Esophagus squamous epithelium (tissue), 5 donors: ENCODE data around the gene ANKFN1. TPM values are rescaled to one million over a fixed set of nuclear protein-coding genes. Genes with fewer than 3 reads are reported as not detected.

ENCODE experiments used
- DNase-seq: peaks from one replicate; lab custom pipeline; 2025; lab: John Stamatoyannopoulos, UW
- H3K27ac ChIP-seq, 4 donors: fragments of 200-600 bp; sonication (generic); one replicate each; pipeline ENCODE4 v1.5.1; 2016 to 2019; ENCODE audit warnings: mild to moderate bottlenecking in 1 of 4
- H3K27me3 ChIP-seq, 4 donors: fragments of 200-600 bp; sonication (generic); 1 replicate in 3 of 4; 2 replicates in 1 of 4; pipeline versions ENCODE4 v1.5.1 to v1.6.0; 2017 to 2021; ENCODE audit warnings: antibody characterized with exemption in 1 of 4
- H3K36me3 ChIP-seq, 3 donors: fragments of 200-600 bp; sonication (generic); one replicate each; pipeline ENCODE4 v1.5.1; 2016 to 2019
- H3K4me1 ChIP-seq, 3 donors: fragments of 200-600 bp; sonication (generic); one replicate each; pipeline ENCODE4 v1.5.1; 2017 to 2019
- H3K4me3 ChIP-seq, 4 donors: fragments of 200-600 bp; sonication (generic); 1 replicate in 3 of 4; 2 replicates in 1 of 4; pipeline ENCODE4 v1.5.1; 2016 to 2019; ENCODE audit warnings: mild to moderate bottlenecking in 2 of 4, moderate library complexity in 1 of 4
- H3K9me3 ChIP-seq, 3 donors: fragments of 200-600 bp; sonication (generic); one replicate each; pipeline ENCODE4 v1.5.1; 2016 to 2019
- CTCF ChIP-seq, 6 experiments: fragments of 450-650 bp in 4 of 6; fragments of 200-600 bp in 2 of 6; sonication (generic) in 2 of 6; IDR thresholded peaks; one replicate each; pipeline ENCODE4 v1.5.1; 2016 to 2019; ENCODE audit warnings: antibody characterized with exemption in 6 of 6, mild to moderate bottlenecking in 4 of 6, moderate library complexity in 4 of 6
- POLR2A ChIP-seq, 4 donors: fragments of 450-650 bp; IDR thresholded peaks; one replicate each; pipeline ENCODE4 v1.6.1; 2017; ENCODE audit warnings: antibody characterized with exemption in 4 of 4, mild to moderate bottlenecking in 4 of 4, moderate library complexity in 3 of 4
- WGBS, 2 donors: methylation state at CpG; one replicate each; pipeline ENCODE4 v1.1.5; 2018; 5-methylcytosine and 5-hydroxymethylcytosine counted together
- intact Hi-C: fragments of 100-400 bp; cut with DNase I; formaldehyde crosslinking; loops from one replicate; pipeline ENCODE4 v1.15.0; 2022
- total RNA-seq, 4 donors: library from RNA; depleted of rRNA; stranded (reverse); fragments of >200 nt; gene quantifications; one replicate each; pipeline ENCODE4 v1.1.0, GENCODE V29; 2016
- donor health status: DM: yes; HTN: yes; CAD: no.

ANKFN1 gene
- total RNA-seq, 4 donors from 2014 or later: under 0.01 to 0.31 TPM; not detected in 2

GRCh38 chr17:56319531-56319930, 166.3 kb downstream of the ANKFN1 start:
- peaks cover 0 to 39% (median 0%) of the 10 kb centered on the region in 4 donors for H3K27me3 ChIP-seq
- DNase-seq: no peak
- H3K36me3 ChIP-seq: no peaks in the 10 kb centered on the region
- WGBS, 2 donors: 38 to 41% methylated on average over 3 of the region's 3 CpGs
- TF ChIP-seq CTCF (IDR thresholded peaks at IDR 0.05): peak in 5 of 6 experiments; percentile 36 to 63 (median 41)
- no peak for TF ChIP-seq POLR2A (IDR thresholded peaks at IDR 0.05)
- no peaks in the 10 kb centered on the region for H3K4me1 ChIP-seq
- no peak overlapping the region for H3K27ac ChIP-seq
- no peak overlapping the region for H3K4me3 ChIP-seq
- H3K9me3 ChIP-seq: no peaks in the 10 kb centered on the region
- intact Hi-C loops: no loop called here

DNA sequence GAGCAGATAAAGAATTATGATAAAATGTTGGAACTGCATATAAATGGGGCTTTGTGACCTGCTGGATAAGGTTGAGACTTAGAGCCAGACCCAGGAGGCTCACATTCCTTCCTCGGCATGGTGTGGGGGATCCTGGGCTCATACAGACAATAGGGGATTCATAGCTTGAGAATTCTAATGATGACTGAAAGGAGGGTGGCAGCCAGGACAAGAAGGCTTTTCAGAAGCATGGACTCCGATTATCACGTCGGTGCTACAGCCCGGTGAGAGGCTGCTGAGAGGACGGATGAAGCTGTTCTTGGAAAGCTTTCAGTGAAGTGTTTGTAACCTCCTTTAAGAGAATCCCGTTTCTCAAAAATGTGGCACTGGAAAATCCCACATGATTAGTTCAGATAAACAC, 167.2 kb downstream of the ANKFN1 start:
- no peaks in the 10 kb centered on the region for H3K9me3 ChIP-seq
- intact Hi-C loops: no loop called here
- WGBS, 2 donors: 46 to 54% methylated on average over 7 of the region's 7 CpGs
- DNase-seq: no peak
- H3K4me1 ChIP-seq: no peaks in the 10 kb centered on the region
- H3K4me3 ChIP-seq: no peak overlapping the region
- no peaks in the 10 kb centered on the region for H3K36me3 ChIP-seq
- peaks cover 0 to 43% (median 0%) of the 10 kb centered on the region in 4 donors for H3K27me3 ChIP-seq
- no peak for TF ChIP-seq CTCF (IDR thresholded peaks at IDR 0.05)
- no peak for TF ChIP-seq POLR2A (IDR thresholded peaks at IDR 0.05)
- H3K27ac ChIP-seq: no peak overlapping the region

DNA sequence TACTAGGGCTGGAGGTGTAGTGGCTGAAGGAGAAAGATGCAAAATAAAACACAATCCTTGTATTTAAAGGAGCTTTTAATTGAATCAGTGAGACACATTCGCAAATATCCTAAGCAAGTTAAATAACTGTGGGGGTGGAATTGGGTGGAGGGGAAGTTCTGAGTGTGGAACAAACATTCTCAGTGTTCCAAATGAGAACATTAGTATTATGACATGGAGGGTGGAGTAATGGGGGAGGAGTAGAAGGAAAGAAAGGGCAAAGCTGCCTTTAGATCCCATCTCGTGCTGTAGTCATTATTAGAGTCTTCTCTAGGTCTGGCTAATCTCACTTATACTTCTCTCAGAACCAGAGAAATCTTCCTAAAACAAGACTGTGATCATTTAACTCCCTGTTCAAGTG, 169.7 kb downstream of the ANKFN1 start:
- Histone ChIP-seq H3K4me1 (no peaks in the 10 kb centered on the region), H3K27me3 (peaks cover 0 to 51% (median 0%) of the 10 kb centered on the region in 4 donors), H3K4me3 (no peak overlapping the region), H3K27ac (no peak overlapping the region), H3K9me3 (no peaks in the 10 kb centered on the region), H3K36me3 (no peaks in the 10 kb centered on the region)
- WGBS, 2 donors: 55% methylated on average over 2 of the region's 2 CpGs
- no peak for TF ChIP-seq CTCF (IDR thresholded peaks at IDR 0.05)
- no peak for TF ChIP-seq POLR2A (IDR thresholded peaks at IDR 0.05)
- DNase-seq: no peak
- intact Hi-C loops: no loop called here

DNA sequence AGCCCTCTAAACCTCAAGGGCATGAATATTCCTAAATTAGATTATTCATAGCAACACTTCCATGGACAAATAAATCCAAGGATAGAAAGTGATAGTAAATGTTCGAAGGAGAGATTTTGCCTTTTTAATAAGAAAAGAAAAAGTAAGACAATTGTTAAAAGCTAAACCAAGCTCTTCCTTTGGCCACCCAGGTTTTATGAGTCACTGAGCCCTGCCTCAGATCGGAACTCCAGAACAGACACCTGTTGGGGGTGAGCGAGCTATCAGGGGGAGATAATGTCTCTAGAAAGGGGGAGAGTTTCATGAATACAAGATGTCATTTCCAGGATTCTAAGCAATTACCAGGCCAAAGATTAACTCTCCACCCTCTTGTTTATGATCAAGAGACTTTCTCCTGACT, 171.4 kb downstream of the ANKFN1 start:
- intact Hi-C loops: no loop called here
- Histone ChIP-seq H3K4me1 (no peaks in the 10 kb centered on the region), H3K36me3 (no peaks in the 10 kb centered on the region), H3K27ac (no peak overlapping the region), H3K4me3 (no peak overlapping the region), H3K27me3 (peaks cover 0 to 55% (median 0%) of the 10 kb centered on the region in 4 donors), H3K9me3 (no peaks in the 10 kb centered on the region)
- TF ChIP-seq POLR2A (IDR thresholded peaks at IDR 0.05): no peak
- TF ChIP-seq CTCF (IDR thresholded peaks at IDR 0.05): no peak
- no peak for DNase-seq
- 73 to 78% methylated on average over 3 of the region's 3 CpGs for WGBS, 2 donors

DNA sequence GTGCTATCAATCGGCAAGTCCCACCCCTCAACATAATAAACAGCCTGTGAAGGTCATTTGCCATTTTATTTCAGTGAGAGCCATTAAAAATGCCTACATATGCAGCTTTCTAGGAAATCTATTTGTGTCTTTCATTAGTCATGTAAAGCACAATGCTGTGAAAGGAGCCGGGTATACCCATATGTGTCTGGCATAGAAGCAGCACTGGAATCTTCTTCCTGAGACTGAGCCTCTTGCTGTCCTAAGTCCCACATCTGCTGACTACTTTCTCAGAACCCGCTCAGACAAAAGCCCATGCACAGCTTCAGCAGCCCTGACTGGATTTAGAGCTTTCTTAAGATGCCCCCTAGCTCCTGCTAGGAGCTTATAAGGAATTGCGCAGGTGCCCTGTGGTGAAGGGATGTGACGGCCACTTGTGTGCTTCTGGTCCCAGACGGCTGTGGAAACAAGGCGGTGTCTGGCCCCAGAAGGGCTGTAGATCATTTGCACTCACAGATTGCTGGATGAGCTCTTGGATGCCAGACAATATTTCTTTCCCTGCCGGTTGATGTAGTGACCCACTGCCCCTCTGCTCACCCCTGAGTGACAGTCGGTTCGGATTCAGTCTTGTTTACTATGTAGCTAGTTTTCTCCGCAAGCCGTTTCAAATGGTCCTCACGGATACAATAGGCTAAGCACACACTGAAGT, 172.2 kb downstream of the ANKFN1 start:
- DNase-seq: no peak
- peaks cover 0 to 48% (median 0%) of the 10 kb centered on the region in 4 donors for H3K27me3 ChIP-seq
- no peak overlapping the region for H3K4me3 ChIP-seq
- intact Hi-C loops: no loop called here
- no peaks in the 10 kb centered on the region for H3K4me1 ChIP-seq
- 66 to 71% methylated on average over 13 of the region's 13 CpGs for WGBS, 2 donors
- no peak for TF ChIP-seq CTCF (IDR thresholded peaks at IDR 0.05)
- no peak for TF ChIP-seq POLR2A (IDR thresholded peaks at IDR 0.05)
- H3K9me3 ChIP-seq: no peaks in the 10 kb centered on the region
- no peaks in the 10 kb centered on the region for H3K36me3 ChIP-seq
- H3K27ac ChIP-seq: no peak overlapping the region
